CD4-positive, alpha-beta T cell treated with Interferon gamma for 1 hour (primary cell): ENCODE data around the gene CTTNBP2.

Source experiments
- DNase-seq: peaks from one replicate; pipeline ENCODE4 v3.0.0-alpha.2; 2020

CTTNBP2 gene

GRCh38 chr7:117679120-117679519 is 194.1 kb downstream of the CTTNBP2 start:
- no peak for DNase-seq

- DNase-seq: no peak
These were observed 197.5 kb downstream of the CTTNBP2 start for GRCh38 chr7:117675497-117676435.

GRCh38 chr7:117674617-117675016 is 198.6 kb downstream of the CTTNBP2 start:
- no peak for DNase-seq

GRCh38 chr7:117673839-117674238 is 199.4 kb downstream of the CTTNBP2 start:
- no peak for DNase-seq

GRCh38 chr7:117673367-117673766 is 199.9 kb downstream of the CTTNBP2 start:
- no peak for DNase-seq

- DNase-seq: no peak
These were observed 200.8 kb downstream of the CTTNBP2 start for GRCh38 chr7:117672453-117672852.

GRCh38 chr7:117669818-117670217 is 203.4 kb downstream of the CTTNBP2 start:
- DNase-seq: no peak

GRCh38 chr7:117667456-117667855 is 205.8 kb downstream of the CTTNBP2 start:
- no peak for DNase-seq

- no peak for DNase-seq
These were observed 206.6 kb downstream of the CTTNBP2 start for GRCh38 chr7:117666689-117667088.

- DNase-seq: no peak
These were observed 207.2 kb downstream of the CTTNBP2 start for GRCh38 chr7:117666031-117666430.

- no peak for DNase-seq
These were observed 207.9 kb downstream of the CTTNBP2 start for GRCh38 chr7:117665368-117665767.

GRCh38 chr7:117664047-117664446 is 209.2 kb downstream of the CTTNBP2 start:
- DNase-seq: no peak

- no peak for DNase-seq
These were observed 211.9 kb downstream of the CTTNBP2 start for GRCh38 chr7:117661328-117661727.
